DMS153 treated with DMSO at 0.1 percent for 48 hours (cell line): ENCODE data around the gene GPR61.

Experiments
- DNase-seq: peaks from one replicate; lab custom pipeline; 2025; ENCODE audit not compliant: unreplicated experiment; lab: John Stamatoyannopoulos, UW

GPR61 gene

GRCh38 chr1:109532365-109533136 is 7.1 kb upstream of the GPR61 start:
- peak; percentile 65 for DNase-seq

- DNase-seq = no peak
Measured at GRCh38 chr1:109534307-109534858, 5.3 kb upstream of the GPR61 start.

GRCh38 chr1:109535481-109535880 is 4.2 kb upstream of the GPR61 start:
- no peak for DNase-seq

- no peak for DNase-seq
Measured at GRCh38 chr1:109535971-109536491, 3.6 kb upstream of the GPR61 start.

GRCh38 chr1:109537450-109538178 is 2.1 kb upstream of the GPR61 start:
- DNase-seq = no peak

GRCh38 chr1:109538827-109539555 is 681 bp upstream of the GPR61 start:
- no peak for DNase-seq

DNA sequence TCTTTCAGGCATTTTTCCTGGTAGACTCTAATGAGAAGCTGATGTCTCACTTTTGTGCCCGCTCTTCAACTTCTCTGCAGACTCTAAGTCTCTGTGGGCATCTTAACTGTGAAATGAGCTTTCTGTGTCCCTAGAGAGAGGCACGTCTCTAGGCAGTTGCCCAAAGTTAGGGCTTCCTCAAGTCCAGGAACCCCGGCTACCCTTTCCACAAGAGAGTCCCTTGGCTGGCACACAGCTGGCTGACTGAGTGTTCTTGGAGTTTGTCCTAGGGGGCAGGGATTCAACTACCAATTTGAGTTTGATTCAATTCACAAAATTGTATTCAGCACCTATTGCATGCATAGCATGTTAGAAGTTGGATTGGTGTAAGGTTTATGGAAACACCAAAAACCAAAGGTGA is 1.4 kb downstream of the GPR61 start:
- DNase-seq = no peak

DNA sequence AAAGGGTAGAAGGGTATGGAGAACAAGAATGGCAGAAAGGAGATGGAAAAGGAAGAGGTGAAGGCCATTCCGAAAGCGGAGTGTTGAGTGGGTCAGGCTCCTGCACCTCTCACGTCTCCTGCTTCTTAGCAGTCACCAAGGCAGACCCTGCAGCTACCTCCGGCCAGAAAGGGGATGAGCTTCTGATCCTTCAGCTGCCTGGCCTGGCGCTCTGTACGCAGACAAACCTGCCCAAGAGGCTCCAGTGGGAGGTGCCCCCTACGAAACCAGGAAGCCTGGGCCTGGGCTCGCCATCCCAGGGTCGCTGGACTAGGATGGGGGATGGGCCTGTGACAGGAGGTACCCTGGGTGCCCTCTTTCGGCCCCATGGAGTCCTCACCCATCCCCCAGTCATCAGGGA is 3.0 kb downstream of the GPR61 start:
- no peak for DNase-seq

GRCh38 chr1:109543283-109543987 is 3.8 kb downstream of the GPR61 start:
- DNase-seq = no peak

GRCh38 chr1:109543988-109544735 is 4.5 kb downstream of the GPR61 start:
- no peak for DNase-seq

GRCh38 chr1:109546311-109547109 is 6.8 kb downstream of the GPR61 start:
- peak; percentile 77 for DNase-seq

DNA sequence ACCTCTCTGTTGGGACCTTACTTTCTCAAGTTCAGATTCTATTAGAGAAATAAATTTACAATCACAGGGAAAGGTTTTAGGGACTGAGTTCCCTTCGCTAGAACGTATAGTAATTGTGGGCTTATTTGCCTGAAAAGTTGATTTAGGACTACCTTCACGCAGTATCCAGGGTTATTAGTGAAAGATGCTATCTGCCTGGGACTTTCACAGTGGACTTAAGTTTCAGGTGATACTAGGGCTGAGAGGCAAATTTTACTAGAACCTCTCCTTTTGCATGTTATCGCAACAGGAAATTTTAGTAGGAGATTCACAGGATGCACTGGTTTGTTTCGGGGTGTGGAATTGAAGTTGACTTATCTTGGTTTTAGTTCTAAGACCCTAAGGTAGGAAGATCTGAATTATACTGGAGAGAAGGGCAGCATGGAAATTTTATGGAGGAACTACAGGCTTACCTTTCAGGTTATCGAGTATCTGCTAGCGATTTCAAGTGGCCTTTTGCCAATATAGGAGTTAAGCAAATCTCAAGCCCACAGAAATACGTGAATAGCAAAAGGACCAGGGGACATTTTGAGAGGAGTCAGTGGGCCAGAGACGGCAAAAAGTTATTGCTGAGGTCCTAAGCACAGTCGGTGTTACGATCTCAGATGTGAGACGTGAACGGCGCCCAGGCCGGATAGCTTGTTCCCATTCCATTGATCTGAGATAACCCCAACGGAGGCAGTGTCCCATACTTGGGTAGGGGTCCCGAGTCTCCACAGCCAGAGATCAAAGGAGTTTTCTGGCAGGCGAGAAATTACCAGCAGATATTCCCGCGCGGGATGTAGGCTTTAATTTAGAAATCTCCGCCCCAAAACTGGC is 8.0 kb downstream of the GPR61 start:
- DNase-seq = peak; percentile 12

DNA sequence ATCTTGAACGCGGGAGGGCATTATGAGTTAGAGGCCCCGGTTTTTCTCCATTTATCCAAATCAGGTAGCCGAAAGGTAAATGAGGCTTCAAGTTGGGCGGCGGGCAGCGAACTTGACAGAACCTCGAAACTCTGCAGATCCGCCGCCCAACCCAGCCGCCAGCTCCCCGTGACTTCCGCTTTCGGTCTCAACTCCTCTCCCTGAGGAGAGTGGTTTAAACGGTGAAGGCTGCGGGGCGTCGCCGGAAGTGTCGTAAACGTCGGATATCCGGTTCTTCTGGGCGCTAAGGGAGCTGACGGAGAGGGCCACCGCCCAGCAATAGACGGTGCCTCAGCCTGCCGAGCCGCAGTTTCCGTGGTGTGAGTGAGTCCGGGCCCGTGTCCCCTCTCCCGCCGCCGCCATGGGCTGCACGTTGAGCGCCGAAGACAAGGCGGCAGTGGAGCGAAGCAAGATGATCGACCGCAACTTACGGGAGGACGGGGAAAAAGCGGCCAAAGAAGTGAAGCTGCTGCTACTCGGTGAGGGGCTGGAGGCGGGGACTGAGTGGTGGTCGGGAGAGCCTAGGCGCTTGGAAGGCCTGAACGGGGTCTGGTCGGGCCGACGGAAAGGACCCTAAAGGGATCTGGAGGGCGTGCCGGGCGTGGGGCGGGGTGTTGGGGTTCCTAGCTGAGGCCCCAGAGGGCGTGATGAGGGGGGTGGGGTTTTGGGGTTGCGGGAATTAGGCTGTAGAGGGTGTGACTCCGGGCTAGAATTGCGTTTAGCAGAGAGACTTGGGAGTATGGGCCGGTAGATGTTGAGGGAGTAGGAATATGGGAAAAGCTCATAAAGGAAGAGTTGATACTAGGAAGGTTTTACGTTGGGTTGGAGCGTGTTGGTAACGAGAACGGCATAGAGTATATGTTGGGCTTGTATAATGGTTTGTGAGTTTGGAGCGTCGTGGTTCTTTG is 8.9 kb downstream of the GPR61 start, which contains the start of gene GNAI3:
Gene GNAI3, plus strand, starts transcription at position 295 of the 947 bp plus-strand sequence. Its CDS starts 106 bp downstream, at position 401.
- DNase-seq = peak; percentile 87

DNA sequence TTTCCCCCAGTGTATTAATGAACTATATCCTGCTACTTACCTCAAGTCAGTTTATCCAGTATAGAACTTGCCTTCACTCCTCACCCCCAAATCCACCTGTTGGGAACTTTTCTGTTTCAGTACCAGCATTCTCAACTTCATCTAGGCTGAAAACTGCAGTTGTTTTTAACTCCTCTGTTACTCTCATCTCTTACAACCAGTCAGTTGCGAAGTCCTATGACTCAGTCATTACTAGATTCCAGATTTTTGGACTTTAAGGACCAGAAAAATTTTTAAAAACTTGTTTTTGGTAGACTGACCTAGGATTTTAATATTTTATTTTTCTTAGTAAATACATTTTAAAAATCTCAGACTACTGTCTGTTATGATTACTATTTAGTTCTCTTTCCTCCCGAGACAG is 16.9 kb downstream of the GPR61 start:
- no peak for DNase-seq

- no peak for DNase-seq
Measured at GRCh38 chr1:109557520-109557919, 17.8 kb downstream of the GPR61 start.

DNA sequence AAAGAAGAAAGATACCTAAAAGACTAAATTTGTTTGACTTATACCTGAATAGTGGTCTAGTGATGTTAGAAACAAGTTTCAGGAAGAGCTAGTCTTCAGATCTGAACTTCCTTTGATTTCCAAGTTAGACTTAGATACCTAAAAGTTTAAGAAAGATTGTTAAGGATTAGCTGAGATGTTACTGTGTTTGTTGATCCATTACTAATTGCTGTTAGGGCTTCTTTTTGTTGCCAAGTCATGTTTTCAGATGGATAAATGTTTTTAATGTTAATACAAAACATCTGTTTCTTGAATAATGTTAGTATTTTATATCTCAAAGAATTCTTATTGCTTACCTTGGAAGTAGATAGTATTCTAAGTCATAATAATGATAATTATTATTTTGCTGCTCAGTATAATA is 20.3 kb downstream of the GPR61 start:
- no peak for DNase-seq
